ENCODE data around the gene DZANK1. TPM values are rescaled to one million over a fixed set of nuclear protein-coding genes. Genes with fewer than 3 reads are reported as not detected.
A peak's percentile ranks its signal among the peaks of the same experiment; 100 is the strongest.

DZANK1 gene
- total RNA-seq = 1.4 and 1.5 TPM in 2 replicates

- H3K4me1 ChIP-seq (ENCODE audit: insufficient read depth, low read length) = peaks cover 18% of the 10 kb centered on the region
- no peak for TF ChIP-seq CTCF (IDR thresholded peaks at IDR 0.05; ENCODE audit: extremely low read depth, low read depth, low read length)
- peak within 1 kb of the TSS; percentile 94 for H2AFZ ChIP-seq (ENCODE audit: low read length)
- H3K4me2 ChIP-seq (ENCODE audit: insufficient read depth, low read length) = peak within 1 kb of the TSS; percentile 100
- H3K9me3 ChIP-seq (ENCODE audit: low read depth, low read length) = no peaks in the 10 kb centered on the region
- peak within 1 kb of the TSS; percentile 100 for H3K27ac ChIP-seq (ENCODE audit: low read depth, low read length)
- H3K79me2 ChIP-seq (ENCODE audit: insufficient read depth, low read length) = peaks cover 43% of the 10 kb centered on the region
- peak; percentile 99 for DNase-seq (ENCODE audit: insufficient read length, low spot score, missing footprints)
- peak within 1 kb of the TSS; percentile 100 for H3K4me3 ChIP-seq (ENCODE audit: insufficient read depth, low read length)
- no peaks in the 10 kb centered on the region for H4K20me1 ChIP-seq (ENCODE audit: insufficient read depth, low read length)
- H3K27me3 ChIP-seq (ENCODE audit: insufficient read depth, low read length) = no peaks in the 10 kb centered on the region
- H3K36me3 ChIP-seq (ENCODE audit: insufficient read depth, low read length) = peaks cover 19% of the 10 kb centered on the region
Observed at GRCh38 chr20:18466894-18467730, at the start of gene DZANK1, which contains the start of gene POLR3F. Gene DZANK1, minus strand, starts transcription at chr20:18467030. Its CDS starts 1,672 bp downstream, at chr20:18465358. Gene POLR3F, plus strand, starts transcription at chr20:18467390. Its CDS starts 117 bp downstream, at chr20:18467507.

GRCh38 chr20:18515973-18516372, 49.1 kb upstream of the DZANK1 start:
- Histone ChIP-seq H4K20me1 (ENCODE audit: insufficient read depth, low read length) (no peaks in the 10 kb centered on the region), H3K79me2 (ENCODE audit: insufficient read depth, low read length) (peaks cover 17% of the 10 kb centered on the region), H3K36me3 (ENCODE audit: insufficient read depth, low read length) (peaks cover 34% of the 10 kb centered on the region), H2AFZ (ENCODE audit: low read length) (no peak overlapping the region), H3K4me3 (ENCODE audit: insufficient read depth, low read length) (no peak overlapping the region), H3K4me2 (ENCODE audit: insufficient read depth, low read length) (no peak overlapping the region), H3K4me1 (ENCODE audit: insufficient read depth, low read length) (no peaks in the 10 kb centered on the region), H3K27ac (ENCODE audit: low read depth, low read length) (no peak overlapping the region), H3K9me3 (ENCODE audit: low read depth, low read length) (no peaks in the 10 kb centered on the region), H3K27me3 (ENCODE audit: insufficient read depth, low read length) (no peaks in the 10 kb centered on the region)
- no peak for DNase-seq (ENCODE audit: insufficient read length, low spot score, missing footprints)
- no peak for TF ChIP-seq CTCF (IDR thresholded peaks at IDR 0.05; ENCODE audit: extremely low read depth, low read depth, low read length)

GRCh38 chr20:18514127-18514526, 47.3 kb upstream of the DZANK1 start:
- Histone ChIP-seq H2AFZ (ENCODE audit: low read length) (no peak overlapping the region), H3K4me2 (ENCODE audit: insufficient read depth, low read length) (no peak overlapping the region), H3K36me3 (ENCODE audit: insufficient read depth, low read length) (peaks cover 45% of the 10 kb centered on the region), H3K4me3 (ENCODE audit: insufficient read depth, low read length) (no peak overlapping the region), H3K27ac (ENCODE audit: low read depth, low read length) (no peak overlapping the region), H3K27me3 (ENCODE audit: insufficient read depth, low read length) (no peaks in the 10 kb centered on the region), H4K20me1 (ENCODE audit: insufficient read depth, low read length) (no peaks in the 10 kb centered on the region), H3K9me3 (ENCODE audit: low read depth, low read length) (no peaks in the 10 kb centered on the region), H3K79me2 (ENCODE audit: insufficient read depth, low read length) (peaks cover 32% of the 10 kb centered on the region), H3K4me1 (ENCODE audit: insufficient read depth, low read length) (no peaks in the 10 kb centered on the region)
- no peak for DNase-seq (ENCODE audit: insufficient read length, low spot score, missing footprints)
- TF ChIP-seq CTCF (IDR thresholded peaks at IDR 0.05; ENCODE audit: extremely low read depth, low read depth, low read length) = no peak

GRCh38 chr20:18513208-18513607, 46.4 kb upstream of the DZANK1 start:
- Histone ChIP-seq H3K4me2 (ENCODE audit: insufficient read depth, low read length) (no peak overlapping the region), H2AFZ (ENCODE audit: low read length) (no peak overlapping the region), H3K4me1 (ENCODE audit: insufficient read depth, low read length) (peaks cover 4% of the 10 kb centered on the region), H3K79me2 (ENCODE audit: insufficient read depth, low read length) (peaks cover 39% of the 10 kb centered on the region), H3K9me3 (ENCODE audit: low read depth, low read length) (no peaks in the 10 kb centered on the region), H3K4me3 (ENCODE audit: insufficient read depth, low read length) (no peak overlapping the region), H4K20me1 (ENCODE audit: insufficient read depth, low read length) (no peaks in the 10 kb centered on the region), H3K27ac (ENCODE audit: low read depth, low read length) (no peak overlapping the region), H3K27me3 (ENCODE audit: insufficient read depth, low read length) (no peaks in the 10 kb centered on the region), H3K36me3 (ENCODE audit: insufficient read depth, low read length) (peaks cover 45% of the 10 kb centered on the region)
- no peak for TF ChIP-seq CTCF (IDR thresholded peaks at IDR 0.05; ENCODE audit: extremely low read depth, low read depth, low read length)
- no peak for DNase-seq (ENCODE audit: insufficient read length, low spot score, missing footprints)

All from osteoblast (primary cell).